HCT116 (cell line): ENCODE data around the gene SEC14L1. TPM values are rescaled to one million over a fixed set of nuclear protein-coding genes. Genes with fewer than 3 reads are reported as not detected.

Experiments used
- ATAC-seq: fragments of 200-7000 bp; cut with Tn5 transposase; 2 replicates; pipeline ENCODE4 v1.9.1; 2020; ENCODE audit warnings: mild to moderate bottlenecking, moderate library complexity
- BruUV-seq: library from RNA; stranded (reverse); fragments of 400-500 nt; replicated peaks from 2 replicates; lab custom pipeline; 2021; lab: Mats Ljungman, UMichigan
- CTCF ChIA-PET: fragments of 300-600 bp; sonication (Branson Sonifier 250); formaldehyde crosslinking; loops from one replicate; lab custom pipeline; 2021; ENCODE audit warnings: antibody characterized with exemption; lab: Charles Lee
- POLR2A ChIA-PET: fragments of 300-600, 350-600 bp; sonication (Branson Sonifier 250); formaldehyde crosslinking; loops from one replicate; lab custom pipeline; 2021; ENCODE audit warnings: antibody characterized with exemption; lab: Charles Lee
- RAD21 ChIA-PET, 2 experiments: fragments of 300-600 bp; sonication (Branson Sonifier 250); formaldehyde crosslinking; loops; one replicate each; lab custom pipeline; 2023; ENCODE audit warnings: low total read pairs in 2 of 2; ENCODE audit not compliant: uncharacterized antibody in 2 of 2, unreplicated experiment in 2 of 2, low non-redundant PET in 1 of 2; lab: Charles Lee
- DNase-seq: peaks from one replicate; pipeline ENCODE4 v3.0.0-alpha.2; 2010; ENCODE audit warnings: low read depth, low spot score
- H2AFZ ChIP-seq: fragments of 200-600 bp; shearing (Covaris generic), sonication (generic); 2 replicates; pipeline ENCODE4 v1.6.1; 2017; ENCODE audit warnings: low read depth, mixed run types, mixed read lengths, antibody characterized with exemption, low read length; ENCODE audit not compliant: poor library complexity, severe bottlenecking
- H3K27ac ChIP-seq: 2 replicates; pipeline ENCODE4 v1.5.1; 2012; ENCODE audit warnings: low read depth, low read length
- H3K27me3 ChIP-seq: fragments of 200-600 bp; sonication (generic); 2 replicates; pipeline ENCODE4 v1.6.1; 2016; ENCODE audit warnings: mixed run types, low read length, mixed read lengths; ENCODE audit not compliant: insufficient read depth
- H3K36me3 ChIP-seq, 2 experiments: fragments of 200-500 bp in 1 of 2; fragments of 200-600 bp in 1 of 2; sonication (Bioruptor generic) in 1 of 2; sonication (generic) in 1 of 2; 2 replicates each; pipeline versions ENCODE4 v1.5.1 to v1.6.1; 2014 to 2016; ENCODE audit warnings: low read length in 2 of 2, inconsistent platforms in 1 of 2, mixed read lengths in 1 of 2, mixed run types in 1 of 2; ENCODE audit not compliant: insufficient read depth in 2 of 2, control insufficient read depth in 1 of 2
- H3K4me1 ChIP-seq, 2 experiments: fragments of 200-600 bp in 1 of 2; sonication (generic) in 1 of 2; 2 replicates each; pipeline versions ENCODE4 v1.5.1 to v1.6.1; 2012 to 2017; ENCODE audit warnings: low read length in 2 of 2, inconsistent platforms in 1 of 2, mild to moderate bottlenecking in 1 of 2, mixed read lengths in 1 of 2, mixed run types in 1 of 2, moderate library complexity in 1 of 2; ENCODE audit not compliant: insufficient read depth in 2 of 2, control insufficient read depth in 1 of 2
- H3K4me2 ChIP-seq: fragments of 200-600 bp; sonication (generic); 2 replicates; pipeline ENCODE4 v1.6.1; 2017; ENCODE audit warnings: mixed run types, low read length, mixed read lengths
- H3K4me3 ChIP-seq, 2 experiments: fragments of 200-600 bp in 1 of 2; sonication (generic) in 1 of 2; replicated peaks in 1 of 2; 2 replicates each; pipeline ENCODE4 v1.5.1; 2011 to 2016; ENCODE audit warnings: low read length in 2 of 2, control low read depth in 1 of 2, low read depth in 1 of 2, mild to moderate bottlenecking in 1 of 2, mixed read lengths in 1 of 2, mixed run types in 1 of 2
- H3K79me2 ChIP-seq: fragments of 200-600 bp; sonication (generic); 2 replicates; pipeline ENCODE4 v1.6.1; 2017; ENCODE audit warnings: mild to moderate bottlenecking, mixed run types, low read length, moderate library complexity, mixed read lengths; ENCODE audit not compliant: insufficient read depth
- H3K9ac ChIP-seq: fragments of 200-600 bp; sonication (generic); 2 replicates; pipeline ENCODE4 v1.6.1; 2016; ENCODE audit warnings: low read length, mixed read lengths
- H3K9me2 ChIP-seq: fragments of 200-600 bp; sonication (generic), shearing (Covaris generic); 2 replicates; pipeline ENCODE4 v1.6.1; 2017; ENCODE audit warnings: mixed run types, mild to moderate bottlenecking, moderate library complexity; ENCODE audit not compliant: insufficient read depth
- H3K9me3 ChIP-seq, 2 experiments: fragments of 200-500 bp in 1 of 2; fragments of 200-600 bp in 1 of 2; sonication (Bioruptor generic) in 1 of 2; sonication (generic) in 1 of 2; 2 replicates each; pipeline ENCODE4 v1.6.1; 2014 to 2017; ENCODE audit warnings: low read length in 2 of 2, mixed read lengths in 2 of 2, inconsistent platforms in 1 of 2, low read depth in 1 of 2, mild to moderate bottlenecking in 1 of 2, mixed run types in 1 of 2, moderate library complexity in 1 of 2; ENCODE audit not compliant: control insufficient read depth in 1 of 2, insufficient read depth in 1 of 2
- H4K20me1 ChIP-seq: fragments of 200-600 bp; sonication (generic), shearing (Covaris generic); 2 replicates; pipeline ENCODE4 v1.6.1; 2017; ENCODE audit warnings: mixed run types, mild to moderate bottlenecking, moderate library complexity; ENCODE audit not compliant: insufficient read depth
- CBX3 ChIP-seq: IDR thresholded peaks from 2 replicates; pipeline ENCODE4 v1.6.1; 2012; ENCODE audit warnings: low read depth
- EZH2 ChIP-seq: fragments of 200-600 bp; sonication (generic); IDR thresholded peaks from 2 replicates; pipeline ENCODE4 v1.6.1; 2017; ENCODE audit warnings: antibody characterized with exemption, mixed run types
- EZH2phosphoT487 ChIP-seq: fragments of 200-600 bp; IDR thresholded peaks from 2 replicates; pipeline ENCODE4 v1.6.1; 2018; ENCODE audit warnings: antibody characterized with exemption, borderline replicate concordance
- FOSL1 ChIP-seq: IDR thresholded peaks from 2 replicates; pipeline ENCODE4 v1.6.1; 2012; ENCODE audit warnings: low read depth
- JUND ChIP-seq: IDR thresholded peaks from 2 replicates; pipeline ENCODE4 v1.6.1; 2012
- POLR2AphosphoS5 ChIP-seq: IDR thresholded peaks from 2 replicates; pipeline ENCODE4 v1.6.1; 2011; ENCODE audit warnings: mild to moderate bottlenecking, low read depth, low read length, moderate library complexity
- REST ChIP-seq: IDR thresholded peaks from 2 replicates; pipeline ENCODE4 v1.6.1; 2012; ENCODE audit warnings: low read depth
- SP1 ChIP-seq: IDR thresholded peaks from 2 replicates; pipeline ENCODE4 v1.6.1; 2012; ENCODE audit warnings: low read depth
- SRF ChIP-seq: IDR thresholded peaks from 2 replicates; pipeline ENCODE4 v1.6.1; 2012; ENCODE audit warnings: low read depth
- YY1 ChIP-seq: IDR thresholded peaks from 2 replicates; pipeline ENCODE4 v1.6.1; 2011; ENCODE audit warnings: low read length, low read depth, moderate library complexity, mild to moderate bottlenecking; ENCODE audit not compliant: insufficient replicate concordance; ENCODE audit errors: extremely low read depth
- ZBTB33 ChIP-seq: IDR thresholded peaks from 2 replicates; pipeline ENCODE4 v1.6.1; 2011; ENCODE audit warnings: mild to moderate bottlenecking, low read length, moderate library complexity; ENCODE audit not compliant: insufficient replicate concordance; ENCODE audit errors: extremely low read depth
- intact Hi-C: fragments of 100-400 bp; cut with micrococcal nuclease; formaldehyde crosslinking; loops from 2 replicates; pipeline ENCODE4 v1.10.0; 2022
- total RNA-seq: library from RNA; stranded (reverse); gene quantifications from one replicate; pipeline ENCODE4 v1.2.1, GENCODE V29; 2021; ENCODE audit not compliant: unreplicated experiment
- TF ChIP-seq, protein P1 (sequence below): IDR thresholded peaks from 2 replicates; pipeline ENCODE4 v1.6.1; 2012

The SEC14L1 gene
- total RNA-seq, 1 experiment from 2014 or later, result 59.7 TPM

GRCh38 chr17:77177002-77177741 is 36.4 kb downstream of the SEC14L1 start:
- no peak overlapping the region for H3K4me3 ChIP-seq
- H3K9me3 ChIP-seq, result peaks cover 26 to 27% of the 10 kb centered on the region in 2 experiments; a peak in 2 of 4 replicates
- no peaks in the 10 kb centered on the region for H3K9me2 ChIP-seq
- DNase-seq, result no peak
- TF ChIP-seq FOSL1, result no peak
- no peak for TF ChIP-seq ZBTB33
- no peak for TF ChIP-seq JUND
- TF ChIP-seq SRF, result no peak
- no peak for TF ChIP-seq REST
- no peak for TF ChIP-seq POLR2AphosphoS5
- TF ChIP-seq CBX3, result no peak
- no peak for TF ChIP-seq YY1
- no peak for TF ChIP-seq EZH2
- TF ChIP-seq, protein P1, sequence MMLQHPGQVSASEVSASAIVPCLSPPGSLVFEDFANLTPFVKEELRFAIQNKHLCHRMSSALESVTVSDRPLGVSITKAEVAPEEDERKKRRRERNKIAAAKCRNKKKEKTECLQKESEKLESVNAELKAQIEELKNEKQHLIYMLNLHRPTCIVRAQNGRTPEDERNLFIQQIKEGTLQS, result no peak
- TF ChIP-seq SP1, result no peak
- TF ChIP-seq EZH2phosphoT487, result no peak
- TF ChIP-seq, all 23 proteins: peak for 0
- no peaks in the 10 kb centered on the region; a peak in 1 of 4 replicates for H3K36me3 ChIP-seq
- H2AFZ ChIP-seq, result no peak overlapping the region
- no TSS peak for BruUV-seq
- H3K79me2 ChIP-seq, result peaks cover 28% of the 10 kb centered on the region
- peaks cover 0 to 3% of the 10 kb centered on the region in 2 experiments; a peak in 1 of 4 replicates for H3K4me1 ChIP-seq
- intact Hi-C loops, result no loop called here
- no peak for ATAC-seq
- ChIA-PET POLR2A (no interaction called here), CTCF (interaction anchor here (0.6 to 0.7 kb wide), 2 partner anchors 341 to 489 kb away, joined by 3 read pairs; no protein-coding TSS in a partner anchor), RAD21 (no interaction called here)
- no peak overlapping the region for H3K9ac ChIP-seq
- no peaks in the 10 kb centered on the region for H4K20me1 ChIP-seq
- H3K4me2 ChIP-seq, result no peak overlapping the region
- no peak overlapping the region for H3K27ac ChIP-seq
- no peaks in the 10 kb centered on the region for H3K27me3 ChIP-seq
